ENCODE results near the gene TPCN2. TPM values are rescaled to one million over a fixed set of nuclear protein-coding genes. Genes with fewer than 3 reads are reported as not detected.

The TPCN2 gene
- total and polyA plus RNA-seq, 2 of the 4 experiments (the other 2 are of a cell fraction) = 3.4 to 8.0 TPM

- no peak for TF ChIP-seq ELK1 (IDR thresholded peaks at IDR 0.05; ENCODE audit: borderline replicate concordance, low read depth, low read length)
- no peak for TF ChIP-seq USF2 (IDR thresholded peaks at IDR 0.05; ENCODE audit: low read depth, low read length)
Observed at GRCh38 chr11:69057236-69057635, 8.5 kb downstream of the TPCN2 start (continued).

GRCh38 chr11:69057801-69058200, 9.1 kb downstream of the TPCN2 start:
- H3K14ac ChIP-seq (replicated peaks; ENCODE audit: low read depth, low read length) = no peak overlapping the region
- no peak overlapping the region for H2BK20ac ChIP-seq (ENCODE audit: low read depth, low read length)
- ChIA-PET POLR2A (ENCODE audit: unreplicated experiment) (interaction anchor here (0.5 kb wide), 1 partner anchor 1863 kb away, joined by 3 read pairs; no protein-coding TSS in a partner anchor), CTCF (no interaction called here)
- peaks cover 6 to 49% of the 10 kb centered on the region in 2 experiments; a peak in 3 of 4 replicates for H3K79me1 ChIP-seq (ENCODE audit: low read depth in 1 of 2, low read length in 2 of 2)
- H2AFZ ChIP-seq (replicated peaks; ENCODE audit: low read length, poor library complexity) = no peak overlapping the region
- dilution Hi-C loops (cut with HindIII; ENCODE audit: low sequenced_read_pairs, unreplicated experiment) = no loop called here
- H3K9me3 ChIP-seq (ENCODE audit: control insufficient read depth, insufficient read depth, low read length) = no peaks in the 10 kb centered on the region
- 100% methylated on average over 3 of the region's 14 CpGs; no CpG with 5 or more reads in 1 of the 2 experiments for WGBS, 2 experiments (ENCODE audit: extremely low coverage in 2 of 2, insufficient read length in 1 of 2)
- no peaks in the 10 kb centered on the region for H3K9me1 ChIP-seq (ENCODE audit: insufficient read depth, low read length)
- H3K23ac ChIP-seq (ENCODE audit: low read depth, low read length) = no peak overlapping the region
- no peak overlapping the region for H3K18ac ChIP-seq (ENCODE audit: low read depth, low read length)
- BruUV-seq (replicated peaks) = no TSS peak
- ATAC-seq (ENCODE audit: low read depth) = no peak
- intact Hi-C loops (cut with micrococcal nuclease) = no loop called here
- no peak overlapping the region for H3K4me3 ChIP-seq (ENCODE audit: insufficient read depth, low read depth, low read length)
- H2BK5ac ChIP-seq (ENCODE audit: low read depth, low read length, poor library complexity, severe bottlenecking) = no peak overlapping the region
- no peak overlapping the region for H4K5ac ChIP-seq (ENCODE audit: low read depth, low read length)
- DNase-seq = no peak
- no peak overlapping the region for H3K4me2 ChIP-seq (ENCODE audit: low read depth, low read length)
- in situ Hi-C loops (cut with MboI; ENCODE audit: low sequenced_read_pairs) = no loop called here
- H3K4ac ChIP-seq (ENCODE audit: low read depth, low read length) = no peak overlapping the region
- no peak overlapping the region for H2AK5ac ChIP-seq (ENCODE audit: low read depth, low read length)
- H3K56ac ChIP-seq (ENCODE audit: extremely low read depth, insufficient read depth, low read length) = no peak overlapping the region
- no peak overlapping the region for H2BK15ac ChIP-seq (ENCODE audit: low read depth, low read length)
- peaks cover 37% of the 10 kb centered on the region for H4K20me1 ChIP-seq (ENCODE audit: insufficient read depth, low read length)
- H2BK120ac ChIP-seq (ENCODE audit: low read depth, low read length) = no peak overlapping the region
- no peaks in the 10 kb centered on the region for H3K27me3 ChIP-seq (ENCODE audit: control insufficient read depth, insufficient read depth, low read length)
- H2AK9ac ChIP-seq (replicated peaks; ENCODE audit: low read depth, low read length, poor library complexity) = no peak overlapping the region
- H3K36me3 ChIP-seq (ENCODE audit: control insufficient read depth, insufficient read depth, low read length) = peaks cover 44% of the 10 kb centered on the region
- no peak overlapping the region for H4K8ac ChIP-seq (ENCODE audit: low read depth in 2 of 2, low read length in 2 of 2)
- H3K27ac ChIP-seq (ENCODE audit: insufficient read depth, low read length) = no peak overlapping the region
- H3K4me1 ChIP-seq (ENCODE audit: control insufficient read depth, insufficient read depth, low read length) = no peaks in the 10 kb centered on the region
- no peak overlapping the region for H4K91ac ChIP-seq (ENCODE audit: insufficient read depth, low read depth, low read length)
- H3K9ac ChIP-seq (ENCODE audit: low read depth, low read length) = no peak overlapping the region
- TF ChIP-seq CHD1 (IDR thresholded peaks at IDR 0.05; ENCODE audit: low read depth, low read length) = no peak
- TF ChIP-seq MXI1 (IDR thresholded peaks at IDR 0.05; ENCODE audit: borderline replicate concordance, low read depth, low read length) = no peak
- TF ChIP-seq CTCF (conservative IDR thresholded peaks at IDR 0.05; ENCODE audit: low read depth, low read length) = no peak
- TF ChIP-seq BHLHE40 (IDR thresholded peaks at IDR 0.05; ENCODE audit: low read depth, low read length) = no peak
- no peak for TF ChIP-seq MAFK (IDR thresholded peaks at IDR 0.05; ENCODE audit: low read depth, low read length)
- no peak for TF ChIP-seq RAD21 (IDR thresholded peaks at IDR 0.05; ENCODE audit: low read length)
- no peak for TF ChIP-seq POLR2A (IDR thresholded peaks at IDR 0.05; ENCODE audit: low read depth, low read length)
- TF ChIP-seq RFX5 (IDR thresholded peaks at IDR 0.05; ENCODE audit: low read depth, low read length) = no peak
- no peak for TF ChIP-seq ELK1 (IDR thresholded peaks at IDR 0.05; ENCODE audit: borderline replicate concordance, low read depth, low read length)
- TF ChIP-seq RCOR1 (IDR thresholded peaks at IDR 0.05; ENCODE audit: insufficient replicate concordance, low read length) = no peak
- no peak for TF ChIP-seq FOS (IDR thresholded peaks at IDR 0.05; ENCODE audit: low read depth, low read length)

Measured in IMR-90 (cell line).